Ascending aorta (tissue), 2 donors: ENCODE results near the gene RWDD3. TPM values are rescaled to one million over a fixed set of nuclear protein-coding genes. Genes with fewer than 3 reads are reported as not detected.

ENCODE experiments used
- DNase-seq, 2 donors: peaks; one replicate each; pipeline ENCODE4 v3.0.0-alpha.2; 2019; ENCODE audit warnings: low spot score in 2 of 2
- H3K27ac ChIP-seq, 2 donors: fragments of 200-600 bp; sonication (generic); one replicate each; pipeline ENCODE4 v1.5.1; 2016 to 2017; ENCODE audit warnings: mild to moderate bottlenecking in 1 of 2
- H3K27me3 ChIP-seq: fragments of 200-600 bp; sonication (generic); one replicate; pipeline ENCODE4 v1.5.1; 2017
- H3K36me3 ChIP-seq, 2 donors: fragments of 200-600 bp; sonication (generic); one replicate each; pipeline ENCODE4 v1.5.1; 2016
- H3K4me1 ChIP-seq, 2 donors: fragments of 200-600 bp; sonication (generic); one replicate each; pipeline ENCODE4 v1.5.1; 2016 to 2017; ENCODE audit warnings: mild to moderate bottlenecking in 1 of 2
- H3K4me3 ChIP-seq, 2 donors: fragments of 200-600 bp; sonication (generic); one replicate each; pipeline ENCODE4 v1.5.1; 2016 to 2017; ENCODE audit warnings: mild to moderate bottlenecking in 1 of 2
- H3K9me3 ChIP-seq, 2 donors: fragments of 200-600 bp; sonication (generic); one replicate each; pipeline ENCODE4 v1.5.1; 2016
- CTCF ChIP-seq, 3 experiments: fragments of 200-600 bp in 2 of 3; fragments of 450-650 bp in 1 of 3; sonication (generic) in 2 of 3; IDR thresholded peaks; one replicate each; pipeline ENCODE4 v1.5.1; 2016 to 2019; ENCODE audit warnings: antibody characterized with exemption in 3 of 3, mild to moderate bottlenecking in 1 of 3, moderate library complexity in 1 of 3
- intact Hi-C: fragments of 100-400 bp; cut with DNase I; formaldehyde crosslinking; loops from one replicate; pipeline ENCODE4 v1.15.1; 2023
- total RNA-seq: library from RNA; depleted of rRNA; stranded (reverse); fragments of >200 nt; gene quantifications from one replicate; pipeline ENCODE4 v1.1.0, GENCODE V29; 2016

Gene RWDD3
- total RNA-seq, 1 donor from 2014 or later = not detected

- intact Hi-C loops = no loop called here
- no peak overlapping the region for H3K27ac ChIP-seq
- no peaks in the 10 kb centered on the region for H3K36me3 ChIP-seq
- H3K4me1 ChIP-seq = no peaks in the 10 kb centered on the region
- DNase-seq = no peak
- TF ChIP-seq CTCF (IDR thresholded peaks at IDR 0.05) = no peak
- no peak overlapping the region for H3K4me3 ChIP-seq
- no peaks in the 10 kb centered on the region for H3K9me3 ChIP-seq
- no peaks in the 10 kb centered on the region for H3K27me3 ChIP-seq
These were observed 11.4 kb upstream of the RWDD3 start for GRCh38 chr1:95222629-95223028.

- no peak for DNase-seq
- Histone ChIP-seq H3K4me1 (no peaks in the 10 kb centered on the region), H3K36me3 (no peaks in the 10 kb centered on the region), H3K27me3 (no peaks in the 10 kb centered on the region), H3K27ac (no peak overlapping the region), H3K9me3 (no peaks in the 10 kb centered on the region), H3K4me3 (no peak overlapping the region)
- intact Hi-C loops = no loop called here
- no peak for TF ChIP-seq CTCF (IDR thresholded peaks at IDR 0.05)
These were observed 10.9 kb upstream of the RWDD3 start for GRCh38 chr1:95223110-95223509.

GRCh38 chr1:95226781-95227660 is 7.0 kb upstream of the RWDD3 start:
- Histone ChIP-seq H3K27ac (no peak overlapping the region), H3K9me3 (no peaks in the 10 kb centered on the region), H3K4me3 (no peak overlapping the region), H3K27me3 (no peaks in the 10 kb centered on the region), H3K36me3 (no peaks in the 10 kb centered on the region), H3K4me1 (no peaks in the 10 kb centered on the region)
- DNase-seq = no peak
- no peak for TF ChIP-seq CTCF (IDR thresholded peaks at IDR 0.05)
- intact Hi-C loops = no loop called here

GRCh38 chr1:95229037-95229436 is 5.0 kb upstream of the RWDD3 start:
- no peak for DNase-seq
- Histone ChIP-seq H3K27me3 (no peaks in the 10 kb centered on the region), H3K36me3 (no peaks in the 10 kb centered on the region), H3K4me1 (peaks cover 0 to 8% of the 10 kb centered on the region in 2 donors), H3K27ac (no peak overlapping the region), H3K4me3 (no peak overlapping the region), H3K9me3 (no peaks in the 10 kb centered on the region)
- intact Hi-C loops = no loop called here
- no peak for TF ChIP-seq CTCF (IDR thresholded peaks at IDR 0.05)

- Histone ChIP-seq H3K27me3 (no peaks in the 10 kb centered on the region), H3K36me3 (no peaks in the 10 kb centered on the region), H3K4me3 (no peak overlapping the region), H3K27ac (no peak overlapping the region), H3K4me1 (peaks cover 0 to 8% of the 10 kb centered on the region in 2 donors), H3K9me3 (no peaks in the 10 kb centered on the region)
- intact Hi-C loops = loop anchor here (5.0 to 10.0 kb wide), 5 partner anchors 62 to 815 kb away; partner anchors contain the start of genes ABCD3 and F3
- DNase-seq = no peak
- TF ChIP-seq CTCF (IDR thresholded peaks at IDR 0.05) = no peak
These were observed 4.3 kb upstream of the RWDD3 start for GRCh38 chr1:95229706-95230105.
